ENCODE measurements around the gene TSPOAP1.
"Not testable (repeated sequence)": the region's sequence is repeated elsewhere in the genome, so short reads cannot be mapped to it uniquely, and the experiment has no call there.

Gene TSPOAP1

DNA sequence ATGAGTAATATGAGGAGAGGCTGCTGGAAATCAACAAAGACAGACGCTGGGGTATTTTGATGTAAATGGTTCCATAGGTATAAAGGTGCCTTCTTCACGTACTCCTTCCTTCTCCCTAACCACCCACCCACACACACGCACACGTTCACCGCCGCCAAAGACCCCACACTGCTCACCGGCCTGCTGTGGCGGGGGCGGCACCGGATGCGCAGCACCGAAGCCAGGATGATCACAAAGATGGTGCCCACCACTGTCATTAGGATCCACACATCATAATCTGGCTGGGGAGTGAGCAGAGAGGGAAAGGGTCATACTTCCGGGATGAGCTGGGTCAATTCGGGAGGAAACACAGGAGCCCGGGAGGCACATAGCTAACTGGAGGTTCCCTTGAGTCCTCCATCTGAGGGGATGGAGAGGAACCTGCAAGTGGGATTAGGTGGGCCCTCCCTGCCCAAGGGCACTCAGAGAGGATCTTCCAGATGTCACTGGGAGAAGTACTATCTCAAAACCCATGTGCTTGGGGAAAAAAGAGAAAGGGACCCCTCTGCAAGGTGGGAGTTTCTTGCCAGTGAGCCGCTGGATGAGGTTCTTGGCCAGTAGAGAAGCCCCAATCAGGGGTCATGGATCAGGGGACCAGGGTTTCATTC, 33.9 kb upstream of the TSPOAP1 start:
- no peak for DNase-seq (ENCODE audit: extremely low read depth in 1 of 2, low read depth in 1 of 2)

DNA sequence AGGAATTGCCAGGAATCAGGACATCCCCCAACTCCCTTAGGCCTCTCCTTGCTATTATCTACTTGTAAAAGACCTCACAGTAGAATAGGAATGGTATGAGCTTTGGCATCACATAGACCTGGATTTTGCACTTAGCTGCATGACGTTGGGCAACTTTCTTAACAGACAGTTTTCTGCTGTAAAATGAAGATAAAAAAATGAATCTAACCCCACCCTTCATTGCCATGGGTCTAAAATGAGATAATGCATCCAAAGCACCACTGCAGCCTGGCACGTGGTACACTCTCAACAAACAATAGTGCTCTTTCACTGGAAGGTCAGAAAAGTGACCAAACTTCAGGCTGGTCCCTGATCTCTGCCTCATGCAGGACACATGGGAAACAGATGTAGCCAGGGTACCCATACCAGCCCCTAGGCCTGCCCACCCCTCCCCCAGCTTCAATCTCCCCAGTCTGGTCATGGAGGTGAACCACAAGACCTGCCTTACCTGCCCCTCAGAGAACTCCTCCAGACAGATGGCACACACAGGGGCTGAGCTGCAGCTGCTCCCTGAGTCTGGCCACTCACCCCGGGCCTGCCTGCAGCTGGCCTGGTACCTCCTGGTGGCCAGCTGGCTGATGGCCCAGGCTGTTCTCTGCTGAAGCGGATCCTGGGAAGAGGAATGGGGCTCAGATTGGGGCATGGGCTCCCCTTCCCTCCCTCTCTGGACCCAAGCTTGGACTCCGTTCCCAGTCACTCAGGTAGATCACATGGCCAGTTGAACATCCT, 31.9 kb upstream of the TSPOAP1 start:
- no peak for DNase-seq (ENCODE audit: extremely low read depth in 1 of 2, low read depth in 1 of 2)

GRCh38 chr17:58358408-58359172, 30.0 kb upstream of the TSPOAP1 start:
- no peak for DNase-seq (ENCODE audit: extremely low read depth in 1 of 2, low read depth in 1 of 2)

DNA sequence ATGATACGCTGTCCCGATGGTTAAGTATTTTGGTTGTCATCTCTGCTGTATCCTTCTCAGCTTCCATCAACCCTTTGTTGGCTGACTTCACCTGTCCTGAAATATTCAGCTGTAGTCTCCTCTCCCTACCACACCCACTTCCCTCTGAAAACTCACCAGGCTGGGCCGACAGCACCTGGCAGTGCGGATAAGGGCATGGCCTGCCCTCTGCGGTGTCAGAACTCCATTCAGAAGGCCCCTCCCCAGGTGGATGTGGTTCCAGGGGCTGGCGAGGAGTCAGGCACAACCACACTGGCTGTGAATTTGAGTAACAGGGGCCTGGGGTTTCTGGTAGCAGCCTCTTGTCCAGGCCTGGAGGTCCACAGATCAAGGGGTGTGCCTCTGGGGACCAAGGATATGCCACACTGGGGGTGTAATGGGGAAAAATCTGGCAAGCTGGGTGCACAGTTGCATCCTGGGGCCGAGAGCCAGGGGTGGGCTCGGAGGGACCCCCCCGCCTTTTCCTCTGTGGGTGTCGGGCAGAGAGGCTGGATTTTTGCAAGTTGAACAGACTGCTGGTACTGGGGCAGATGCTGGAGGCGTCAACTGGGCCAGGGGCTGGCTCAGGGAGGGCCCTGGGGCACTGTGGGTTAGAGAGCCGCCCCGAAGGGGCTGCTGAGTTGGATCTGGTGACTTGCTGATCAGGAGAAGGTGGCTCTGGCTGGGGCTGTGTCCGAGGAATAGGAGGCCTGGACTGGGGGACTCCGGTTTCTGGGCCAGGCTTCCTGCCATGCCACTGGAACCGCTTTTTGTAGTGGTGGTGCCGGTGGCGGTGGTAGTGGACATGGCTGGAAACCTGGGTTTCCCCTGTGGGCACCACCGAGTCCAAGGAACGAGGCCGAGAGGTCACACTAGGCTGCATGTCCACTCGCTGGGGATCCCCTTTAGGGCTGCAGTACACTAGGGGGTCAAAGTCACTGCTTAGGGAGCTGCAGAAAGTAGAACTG, 29.0 kb upstream of the TSPOAP1 start:
- DNase-seq (ENCODE audit: extremely low read depth in 1 of 2, low read depth in 1 of 2), result no peak

GRCh38 chr17:58356231-58356630, 27.6 kb upstream of the TSPOAP1 start:
- DNase-seq (ENCODE audit: extremely low read depth in 1 of 2, low read depth in 1 of 2), result no peak

GRCh38 chr17:58354541-58355216, 26.1 kb upstream of the TSPOAP1 start:
- DNase-seq (ENCODE audit: extremely low read depth in 1 of 2, low read depth in 1 of 2), result no peak

DNA sequence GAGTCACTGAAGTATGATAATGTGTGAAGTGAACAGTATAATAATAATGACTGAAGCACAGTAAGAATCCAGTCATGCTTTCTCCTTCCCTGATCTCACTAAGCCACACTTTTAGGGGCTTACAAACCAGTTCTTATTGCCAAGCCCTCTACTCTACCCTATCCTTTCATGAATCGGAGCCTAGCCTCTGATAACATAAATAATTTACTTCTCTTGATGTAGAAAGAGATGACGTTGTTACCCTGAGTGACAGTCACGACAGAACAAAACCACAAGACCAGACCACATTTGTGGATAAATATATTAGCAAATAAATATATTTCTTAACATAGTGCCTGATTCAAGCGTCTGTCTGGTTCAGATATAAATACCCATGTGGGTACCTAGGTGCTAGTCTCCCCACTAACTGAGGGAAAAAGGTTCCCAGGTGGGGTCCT, 24.8 kb upstream of the TSPOAP1 start:
- no peak for DNase-seq (ENCODE audit: extremely low read depth in 1 of 2, low read depth in 1 of 2)

GRCh38 chr17:58352596-58353388, 24.2 kb upstream of the TSPOAP1 start:
- no peak for DNase-seq (ENCODE audit: extremely low read depth in 1 of 2, low read depth in 1 of 2)

GRCh38 chr17:58351831-58352595, 23.4 kb upstream of the TSPOAP1 start, which contains the start of gene SUPT4H1:
Gene SUPT4H1, minus strand, starts transcription at chr17:58352201. Its CDS starts 66 bp downstream, at chr17:58352135.
- DNase-seq (ENCODE audit: extremely low read depth in 1 of 2, low read depth in 1 of 2), result peak in 1 of 2 donors; percentile 81

- DNase-seq (ENCODE audit: extremely low read depth in 1 of 2, low read depth in 1 of 2), result no peak
Observed at GRCh38 chr17:58351182-58351581, 22.6 kb upstream of the TSPOAP1 start.

DNA sequence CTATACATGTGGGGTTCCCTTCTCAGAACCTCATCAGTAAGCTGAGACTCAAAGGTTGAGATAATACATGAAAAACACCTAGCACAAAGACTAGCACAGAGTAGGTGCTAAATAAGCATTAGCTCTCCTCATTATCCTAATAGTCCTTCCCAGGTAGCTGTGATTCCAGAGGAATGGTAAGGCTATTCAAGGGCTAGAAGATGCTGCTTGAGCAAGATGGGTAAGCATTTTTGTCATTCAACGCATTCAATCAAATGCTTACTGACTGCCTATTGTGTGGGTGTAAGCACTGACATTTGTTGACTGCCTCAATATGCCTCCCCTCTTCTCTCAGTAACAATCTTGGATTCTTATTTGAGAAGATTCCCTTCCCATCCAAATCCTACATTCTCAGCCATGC, 19.4 kb upstream of the TSPOAP1 start:
- no peak for DNase-seq (ENCODE audit: extremely low read depth in 1 of 2, low read depth in 1 of 2)

DNA sequence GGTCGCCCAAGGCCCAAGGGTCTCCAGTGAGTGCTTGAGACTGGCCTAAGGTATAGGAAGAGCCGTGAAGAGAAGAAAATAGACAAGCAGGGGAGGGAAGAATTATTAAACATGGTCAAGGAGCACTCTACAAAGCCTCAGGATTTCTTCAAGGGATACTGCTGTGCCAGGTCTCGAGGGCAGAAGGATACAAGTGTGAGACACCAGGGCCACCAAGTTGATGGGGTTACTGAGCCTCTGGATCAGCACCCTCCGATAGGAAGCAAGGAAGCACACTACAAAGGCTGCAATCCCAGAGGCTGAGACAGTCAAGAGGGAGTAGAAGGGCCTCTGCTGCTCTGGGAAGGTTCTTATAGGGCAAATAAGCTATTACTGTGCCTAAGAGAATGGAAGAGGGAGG, 16.9 kb upstream of the TSPOAP1 start:
- no peak for DNase-seq (ENCODE audit: extremely low read depth in 1 of 2, low read depth in 1 of 2)

- DNase-seq (ENCODE audit: extremely low read depth in 1 of 2, low read depth in 1 of 2), result no peak
Observed at GRCh38 chr17:58344791-58345157, 16.2 kb upstream of the TSPOAP1 start.

GRCh38 chr17:58344047-58344790, 15.6 kb upstream of the TSPOAP1 start:
- peak in 1 of 2 donors; percentile 78 for DNase-seq (ENCODE audit: extremely low read depth in 1 of 2, low read depth in 1 of 2)

DNA sequence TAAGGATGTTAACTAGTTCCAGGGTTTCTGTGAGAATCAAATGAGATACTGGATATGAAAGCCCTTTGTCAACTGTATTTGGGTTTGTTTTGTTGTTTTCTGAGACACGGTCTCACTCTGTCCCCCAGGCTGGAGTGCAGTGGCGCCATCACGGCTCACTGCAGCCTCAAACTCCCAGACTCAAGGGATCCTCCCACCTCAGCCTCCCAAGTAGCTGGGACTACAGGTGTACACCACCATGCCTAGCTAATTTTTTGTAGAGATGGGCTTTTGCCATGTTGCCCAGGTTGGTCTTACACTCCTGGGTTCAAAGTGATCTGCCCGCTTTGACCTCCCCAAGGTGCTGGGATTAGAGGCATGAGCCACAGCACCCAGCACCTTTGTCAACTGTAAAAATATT, 14.5 kb upstream of the TSPOAP1 start:
- no peak for DNase-seq (ENCODE audit: extremely low read depth in 1 of 2, low read depth in 1 of 2)

- no peak for DNase-seq (ENCODE audit: extremely low read depth in 1 of 2, low read depth in 1 of 2)
Observed at GRCh38 chr17:58341861-58342475, 13.4 kb upstream of the TSPOAP1 start.

DNA sequence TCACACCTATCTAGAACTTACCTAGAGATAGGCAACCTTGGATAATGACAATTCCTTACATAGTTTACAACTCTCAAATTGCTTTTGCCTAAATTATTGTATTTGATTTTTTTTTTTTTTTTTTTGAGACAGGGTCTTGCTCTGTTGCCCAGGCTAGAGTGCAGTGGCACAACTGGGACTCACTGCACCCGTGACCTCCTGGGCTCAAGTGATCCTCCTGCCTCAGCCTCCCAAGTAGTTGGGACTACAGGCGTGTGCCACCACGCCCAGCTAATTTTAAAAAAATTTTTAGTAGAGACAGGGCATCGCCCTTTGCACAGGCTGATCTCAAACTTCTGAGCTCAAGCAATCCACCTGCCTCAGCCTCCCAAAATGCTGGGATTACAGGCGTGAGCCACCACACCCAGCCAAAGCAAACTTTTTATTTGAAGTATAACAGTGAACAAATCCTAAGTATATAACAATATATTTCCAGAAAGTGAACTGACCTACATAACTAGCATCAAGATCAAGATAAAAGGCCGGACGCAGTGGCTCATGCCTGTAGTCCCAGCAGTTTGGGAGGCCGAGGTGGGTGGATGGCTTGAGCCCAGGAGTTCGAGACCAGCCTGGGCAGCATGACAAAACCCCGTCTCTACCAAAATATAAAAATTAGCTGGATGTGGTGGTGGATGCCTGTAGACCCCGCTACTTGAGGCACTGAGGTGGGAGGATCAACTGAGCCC, 12.7 kb upstream of the TSPOAP1 start:
- DNase-seq (ENCODE audit: extremely low read depth in 1 of 2, low read depth in 1 of 2), result not testable (repeated sequence)
